ENCODE measurements around the gene CTNNA3.

DNA sequence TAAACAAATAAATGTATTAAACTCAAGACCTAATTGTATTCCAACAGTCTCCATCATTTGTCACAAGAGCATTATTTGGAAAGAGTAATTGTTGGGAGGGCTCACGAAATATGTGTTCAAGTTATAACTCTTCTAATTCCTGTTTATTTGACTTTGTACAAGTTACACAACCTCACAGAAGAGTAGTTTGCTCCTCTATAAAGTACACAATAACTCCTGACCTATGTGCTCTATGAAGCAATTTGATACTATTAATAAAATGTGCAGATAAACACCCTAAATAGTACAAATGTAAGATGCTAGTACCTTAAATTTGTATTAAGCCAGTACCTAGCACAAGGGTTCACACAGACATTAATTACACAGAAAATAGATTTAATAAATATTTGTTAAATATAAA lies 484.3 kb downstream of the CTNNA3 start:
- TF ChIP-seq EP300 (IDR thresholded peaks at IDR 0.05) (no peak), POLR2AphosphoS5 (IDR thresholded peaks at IDR 0.05) (no peak), POLR2A (IDR thresholded peaks at IDR 0.05) (no peak)
- TF ChIP-seq, protein P1, sequence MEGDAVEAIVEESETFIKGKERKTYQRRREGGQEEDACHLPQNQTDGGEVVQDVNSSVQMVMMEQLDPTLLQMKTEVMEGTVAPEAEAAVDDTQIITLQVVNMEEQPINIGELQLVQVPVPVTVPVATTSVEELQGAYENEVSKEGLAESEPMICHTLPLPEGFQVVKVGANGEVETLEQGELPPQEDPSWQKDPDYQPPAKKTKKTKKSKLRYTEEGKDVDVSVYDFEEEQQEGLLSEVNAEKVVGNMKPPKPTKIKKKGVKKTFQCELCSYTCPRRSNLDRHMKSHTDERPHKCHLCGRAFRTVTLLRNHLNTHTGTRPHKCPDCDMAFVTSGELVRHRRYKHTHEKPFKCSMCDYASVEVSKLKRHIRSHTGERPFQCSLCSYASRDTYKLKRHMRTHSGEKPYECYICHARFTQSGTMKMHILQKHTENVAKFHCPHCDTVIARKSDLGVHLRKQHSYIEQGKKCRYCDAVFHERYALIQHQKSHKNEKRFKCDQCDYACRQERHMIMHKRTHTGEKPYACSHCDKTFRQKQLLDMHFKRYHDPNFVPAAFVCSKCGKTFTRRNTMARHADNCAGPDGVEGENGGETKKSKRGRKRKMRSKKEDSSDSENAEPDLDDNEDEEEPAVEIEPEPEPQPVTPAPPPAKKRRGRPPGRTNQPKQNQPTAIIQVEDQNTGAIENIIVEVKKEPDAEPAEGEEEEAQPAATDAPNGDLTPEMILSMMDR (IDR thresholded peaks at IDR 0.05): no peak
